SK-N-SH (cell line): ENCODE data around the gene GEN1.

ENCODE experiments used
- CTCF ChIP-seq: fragments of 200-600 bp; sonication (generic); IDR thresholded peaks from 2 replicates; pipeline ENCODE4 v1.6.1; 2017; ENCODE audit warnings: antibody characterized with exemption, mild to moderate bottlenecking, moderate library complexity
- EZH2phosphoT487 ChIP-seq: fragments of 200-600 bp; sonication (generic); IDR thresholded peaks from 2 replicates; pipeline ENCODE4 v1.6.1; 2017; ENCODE audit warnings: low read depth, mixed run types, mild to moderate bottlenecking, antibody characterized with exemption, moderate library complexity, borderline replicate concordance
- FOSL2 ChIP-seq: IDR thresholded peaks from 2 replicates; pipeline ENCODE4 v1.4.0; 2012; ENCODE audit warnings: low read depth, mild to moderate bottlenecking, moderate library complexity, borderline replicate concordance
- FOXJ3 ChIP-seq: sonication (generic); formaldehyde crosslinking; IDR thresholded peaks from 2 replicates; pipeline ENCODE4 v1.5.1; 2020; ENCODE audit warnings: mild to moderate bottlenecking, missing genetic modification reagents
- IRF3 ChIP-seq: fragments of 150-350 bp; IDR thresholded peaks from 2 replicates; pipeline ENCODE4 v1.6.1; 2016; ENCODE audit warnings: mild to moderate bottlenecking, low read depth, low read length
- JUND ChIP-seq: IDR thresholded peaks from 2 replicates; pipeline ENCODE4 v1.4.0; 2012
- NRF1 ChIP-seq: IDR thresholded peaks from 2 replicates; pipeline ENCODE4 v1.6.1; 2012; ENCODE audit warnings: low read depth, mild to moderate bottlenecking, low read length
- PBX3 ChIP-seq: IDR thresholded peaks from 2 replicates; pipeline ENCODE4; 2012
- POLR2AphosphoS5 ChIP-seq: IDR thresholded peaks from 2 replicates; pipeline ENCODE4 v1.6.1; 2012; ENCODE audit warnings: low read depth, low read length
- RFX5 ChIP-seq: IDR thresholded peaks from 2 replicates; pipeline ENCODE4 v1.6.1; 2012; ENCODE audit warnings: mild to moderate bottlenecking, improper control_type of control experiment, low read length
- SIN3A ChIP-seq: IDR thresholded peaks from 2 replicates; pipeline ENCODE4 v1.6.1; 2012; ENCODE audit warnings: low read depth, mild to moderate bottlenecking, low read length, moderate library complexity, borderline replicate concordance
- TF ChIP-seq, protein P1 (sequence below): fragments of 150-350 bp; IDR thresholded peaks from 2 replicates; pipeline ENCODE4 v1.6.1; 2017; ENCODE audit warnings: antibody characterized with exemption, low read length, low read depth, borderline replicate concordance

DNA sequence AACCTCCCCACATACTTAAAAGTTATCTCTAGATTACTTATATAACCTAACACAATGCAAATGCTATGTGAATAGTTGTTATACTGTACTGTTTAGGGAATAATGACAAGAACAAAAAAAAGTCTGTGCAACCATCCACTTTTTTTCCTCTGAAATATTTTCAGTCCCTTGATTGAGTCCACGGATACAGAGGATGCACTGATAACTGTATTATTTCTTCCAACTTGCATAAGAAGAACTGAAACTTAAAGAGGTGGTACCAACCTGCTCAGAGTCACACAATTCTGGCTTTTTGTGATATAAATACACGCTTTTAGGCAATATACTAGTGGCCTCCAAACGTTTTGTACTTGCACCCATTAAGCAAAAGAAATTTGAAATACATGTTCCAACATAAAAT is 1.7 kb upstream of the GEN1 start:
- TF ChIP-seq PBX3 (no peak), POLR2AphosphoS5 (no peak), CTCF (no peak), FOSL2 (no peak), IRF3 (no peak), JUND (0 out of 2 replicates have a peak, but pooled peaks have one; percentile 5), RFX5 (no peak), FOXJ3 (CRISPR knock-in tag) (no peak), SIN3A (no peak), NRF1 (no peak), EZH2phosphoT487 (no peak)
- TF ChIP-seq, protein P1, sequence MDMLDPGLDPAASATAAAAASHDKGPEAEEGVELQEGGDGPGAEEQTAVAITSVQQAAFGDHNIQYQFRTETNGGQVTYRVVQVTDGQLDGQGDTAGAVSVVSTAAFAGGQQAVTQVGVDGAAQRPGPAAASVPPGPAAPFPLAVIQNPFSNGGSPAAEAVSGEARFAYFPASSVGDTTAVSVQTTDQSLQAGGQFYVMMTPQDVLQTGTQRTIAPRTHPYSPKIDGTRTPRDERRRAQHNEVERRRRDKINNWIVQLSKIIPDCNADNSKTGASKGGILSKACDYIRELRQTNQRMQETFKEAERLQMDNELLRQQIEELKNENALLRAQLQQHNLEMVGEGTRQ: no peak
